ENCODE data around the gene PIK3CA.

Gene PIK3CA

DNA sequence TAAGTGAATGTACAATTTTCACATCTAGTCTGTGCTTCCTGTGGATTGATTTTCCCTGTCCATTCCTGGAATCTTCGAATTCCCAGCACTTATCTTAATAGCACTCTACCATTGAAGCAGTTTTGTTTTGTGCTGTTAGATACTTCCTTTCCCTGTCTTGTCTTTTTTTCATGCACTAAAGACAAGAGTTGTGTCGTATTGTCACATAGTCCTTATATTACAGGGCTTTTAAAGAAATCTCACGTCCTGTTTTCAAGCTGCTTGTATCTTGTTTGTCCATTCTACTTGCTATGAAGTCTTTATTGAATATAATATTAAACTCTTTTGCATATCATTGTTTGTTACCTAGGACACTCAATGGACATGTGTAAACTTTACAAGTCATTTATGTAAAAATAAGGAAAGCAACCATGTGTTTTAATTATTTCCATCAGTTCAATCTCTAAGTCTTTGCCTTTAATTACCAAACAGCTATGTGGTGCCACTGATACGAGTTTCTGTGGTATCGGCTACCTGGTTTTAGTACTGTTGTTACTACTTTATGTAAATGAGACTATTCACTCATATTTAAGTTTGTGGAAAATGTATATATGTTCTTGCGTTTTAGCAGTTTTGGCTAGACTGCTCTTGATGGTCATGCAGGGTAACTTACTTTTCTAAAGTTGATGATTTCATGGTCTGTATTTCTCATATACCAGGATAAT lies 10.3 kb downstream of the PIK3CA start:
- DNase-seq = no peak

DNA sequence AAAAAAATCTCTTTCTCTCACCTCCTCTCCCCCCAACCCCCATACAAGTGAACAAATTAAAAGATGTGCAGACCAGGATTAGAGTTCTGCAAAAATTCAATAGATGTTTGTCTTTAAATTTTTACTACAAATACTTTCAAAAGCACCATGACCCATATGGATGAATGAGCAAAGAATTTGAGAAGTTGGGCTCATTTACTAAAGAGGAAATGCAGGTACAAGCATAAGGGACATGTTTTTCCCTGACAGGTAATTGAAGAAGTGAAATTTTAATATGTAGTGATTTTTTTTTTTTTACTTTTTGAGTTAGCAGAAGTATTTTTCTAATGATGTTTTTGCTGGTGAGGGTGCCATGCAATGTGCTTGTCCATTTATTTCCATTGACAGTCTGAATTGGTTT lies 15.3 kb downstream of the PIK3CA start:
- DNase-seq = no peak

DNA sequence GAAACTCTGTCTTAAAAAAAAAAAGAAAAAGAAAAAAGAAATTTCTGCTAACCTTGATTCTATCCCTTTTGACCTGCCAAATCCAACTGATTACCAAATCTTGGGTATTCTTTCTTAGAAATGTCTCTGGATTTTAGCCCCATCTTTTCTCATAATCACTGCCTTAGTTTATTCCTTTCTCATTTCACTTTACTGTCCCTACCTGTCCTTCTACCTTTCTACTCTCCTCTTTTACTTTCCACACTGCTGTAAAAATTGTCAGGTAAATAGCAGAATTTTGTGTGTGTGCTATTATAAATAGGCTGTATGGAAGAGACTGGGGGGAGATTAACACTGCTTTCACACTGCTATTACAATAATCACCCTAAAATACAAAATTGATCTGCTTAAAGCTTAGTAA lies 16.7 kb downstream of the PIK3CA start:
- DNase-seq = no peak

GRCh38 chr3:179166561-179167201 lies 18.5 kb downstream of the PIK3CA start:
- DNase-seq = no peak

- no peak for DNase-seq
Observed at GRCh38 chr3:179168918-179169317, 20.8 kb downstream of the PIK3CA start.

DNA sequence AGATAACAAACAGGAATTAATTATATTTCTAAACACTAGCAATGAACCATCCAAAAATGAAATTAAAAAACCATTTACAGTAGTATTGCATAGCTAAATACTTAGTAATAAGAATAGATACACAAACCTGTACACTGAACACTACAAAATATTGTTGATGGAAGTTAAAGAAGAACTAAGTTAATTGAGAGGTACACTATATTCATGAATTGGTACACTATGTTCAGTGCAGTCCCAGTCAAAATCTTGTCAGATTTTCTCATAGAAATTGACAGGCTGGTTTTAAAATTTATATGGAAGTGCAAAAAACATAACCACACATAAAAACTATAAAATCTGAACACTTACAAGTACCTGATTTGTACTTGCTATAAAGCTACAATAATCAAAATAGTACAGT lies 24.4 kb downstream of the PIK3CA start:
- no peak for DNase-seq

DNA sequence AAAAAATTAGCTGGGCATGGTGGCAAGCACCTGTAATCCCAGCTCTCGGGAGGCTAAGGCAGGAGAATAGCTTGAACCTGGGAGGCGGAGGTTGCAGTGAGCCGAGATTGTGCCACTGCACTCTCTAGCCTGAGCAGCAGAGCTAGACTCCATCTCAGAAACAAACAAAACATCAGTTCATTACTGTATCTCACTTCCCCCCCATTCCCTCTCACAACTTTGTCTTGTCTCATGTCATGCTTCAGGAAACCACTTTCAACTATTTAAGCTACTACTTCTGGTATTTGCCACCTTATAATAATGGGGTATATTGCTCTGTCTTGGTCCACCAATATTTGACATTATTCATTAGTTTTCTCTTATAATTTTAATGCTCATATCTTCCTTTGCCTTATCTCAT lies 26.2 kb downstream of the PIK3CA start:
- no peak for DNase-seq

GRCh38 chr3:179174898-179175297 lies 26.7 kb downstream of the PIK3CA start:
- no peak for DNase-seq

DNA sequence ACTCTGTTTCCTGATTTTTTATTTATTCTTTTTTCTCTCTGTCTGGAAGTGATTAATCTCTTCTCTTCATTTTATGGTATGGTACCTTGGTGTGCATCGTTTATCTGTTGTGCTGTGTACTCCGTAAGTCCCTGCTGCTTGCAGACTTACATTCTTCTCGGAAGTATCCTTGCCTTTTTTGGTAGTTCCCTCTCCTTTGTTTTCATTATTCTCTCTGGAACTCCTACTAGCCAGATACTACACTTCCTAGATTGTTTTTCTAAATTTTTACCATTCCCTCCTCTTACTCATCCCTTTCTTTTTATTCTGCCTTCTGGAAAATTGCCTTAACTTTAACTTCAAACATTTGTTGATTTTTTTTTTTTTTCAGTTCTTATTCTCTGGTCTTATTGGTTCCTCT lies 27.2 kb downstream of the PIK3CA start:
- no peak for DNase-seq

DNA sequence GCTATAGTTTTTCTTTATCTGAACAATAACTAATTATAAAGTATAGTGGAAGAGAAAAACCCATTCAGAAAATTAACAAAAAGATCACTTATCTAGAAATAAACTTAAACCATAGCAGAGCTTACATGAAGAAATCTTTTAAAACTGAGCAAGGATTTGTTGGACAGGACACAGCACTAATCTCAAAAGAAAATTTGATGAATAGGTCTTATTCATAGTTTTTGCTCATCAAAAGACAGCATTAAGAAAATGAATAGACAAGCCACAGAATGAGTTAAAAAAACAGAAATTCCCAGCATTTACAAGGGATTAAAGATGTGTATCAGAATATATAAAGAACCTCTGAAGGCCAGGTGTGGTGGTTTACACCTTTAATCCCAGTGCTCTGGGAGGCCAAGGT lies 29.5 kb downstream of the PIK3CA start:
- DNase-seq = no peak

DNA sequence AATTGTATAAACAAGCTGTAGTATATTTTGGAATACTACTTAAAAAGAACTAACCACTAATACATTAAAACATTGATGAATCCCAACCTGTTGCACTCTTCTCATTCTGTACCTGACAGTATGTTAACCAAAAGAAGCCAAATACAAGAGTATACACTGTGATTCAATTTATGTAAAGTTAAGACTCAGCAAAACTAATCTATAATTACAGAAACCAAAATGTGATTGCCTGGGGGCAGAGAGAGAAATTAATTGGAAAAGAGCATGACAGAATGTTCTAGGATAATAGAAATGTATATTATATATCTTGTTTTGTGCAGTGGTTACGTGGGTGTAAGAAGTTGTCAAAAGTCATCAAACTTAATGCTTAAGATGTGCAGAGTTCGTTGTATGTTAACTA lies 31.1 kb downstream of the PIK3CA start:
- no peak for DNase-seq

DNA sequence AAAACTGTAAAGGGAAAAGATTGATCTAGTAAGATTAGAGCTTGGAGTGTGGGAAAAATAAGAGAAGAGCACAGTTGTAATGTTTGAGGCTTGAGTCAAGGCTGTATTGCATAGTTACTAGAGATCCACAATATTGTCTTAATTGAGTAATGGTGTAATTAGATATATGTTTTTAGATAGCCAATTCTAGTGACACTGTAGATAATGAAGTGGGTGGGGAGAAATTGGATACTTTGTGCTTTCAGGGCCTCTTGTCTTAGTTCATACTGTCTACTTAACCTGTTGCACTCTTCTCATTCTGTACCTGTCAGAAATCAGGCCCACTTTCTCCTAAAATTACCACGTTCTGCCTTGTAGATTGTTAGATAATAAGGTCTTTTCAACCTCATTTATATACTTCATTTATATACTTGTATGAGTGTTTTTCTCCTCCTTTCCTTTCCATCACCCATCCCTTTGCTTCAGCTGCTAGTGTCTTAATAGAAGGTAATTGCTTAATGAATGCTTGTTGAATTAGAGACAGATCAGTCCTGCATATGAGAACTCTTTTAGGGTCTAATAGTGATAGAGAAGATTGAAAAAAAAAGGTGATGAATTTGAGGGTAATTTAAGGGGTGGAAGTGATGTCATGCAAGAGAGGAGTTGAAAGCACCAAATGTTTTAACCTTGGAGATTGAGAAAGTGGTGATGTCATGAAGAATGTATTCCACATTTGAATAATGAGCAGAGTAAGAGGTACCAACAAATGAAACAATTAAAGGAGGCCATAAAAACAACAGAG lies 32.0 kb downstream of the PIK3CA start:
- DNase-seq = no peak

DNA sequence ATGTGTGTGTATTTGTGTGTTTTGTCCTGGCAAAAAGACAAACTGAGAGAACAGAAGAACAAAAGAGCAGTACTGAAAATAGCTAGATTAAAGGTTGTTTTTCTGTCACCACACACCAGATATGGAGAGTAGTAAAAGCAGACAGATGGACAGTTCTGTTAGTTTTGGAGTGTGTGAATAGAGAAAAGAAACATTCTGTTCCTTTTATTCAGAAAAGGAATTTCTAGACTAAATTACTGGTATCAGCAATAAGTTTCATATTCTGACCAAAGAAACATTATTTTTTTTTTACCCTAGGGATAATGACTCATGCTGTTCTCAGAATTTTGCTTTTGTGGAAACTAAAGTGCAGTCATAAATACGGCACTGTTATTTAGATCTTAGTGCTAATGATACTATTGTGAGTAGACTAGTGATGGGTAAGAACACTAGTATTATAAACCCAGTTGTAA lies 32.9 kb downstream of the PIK3CA start:
- DNase-seq = peak in 1 of 2 donors; percentile 46

DNA sequence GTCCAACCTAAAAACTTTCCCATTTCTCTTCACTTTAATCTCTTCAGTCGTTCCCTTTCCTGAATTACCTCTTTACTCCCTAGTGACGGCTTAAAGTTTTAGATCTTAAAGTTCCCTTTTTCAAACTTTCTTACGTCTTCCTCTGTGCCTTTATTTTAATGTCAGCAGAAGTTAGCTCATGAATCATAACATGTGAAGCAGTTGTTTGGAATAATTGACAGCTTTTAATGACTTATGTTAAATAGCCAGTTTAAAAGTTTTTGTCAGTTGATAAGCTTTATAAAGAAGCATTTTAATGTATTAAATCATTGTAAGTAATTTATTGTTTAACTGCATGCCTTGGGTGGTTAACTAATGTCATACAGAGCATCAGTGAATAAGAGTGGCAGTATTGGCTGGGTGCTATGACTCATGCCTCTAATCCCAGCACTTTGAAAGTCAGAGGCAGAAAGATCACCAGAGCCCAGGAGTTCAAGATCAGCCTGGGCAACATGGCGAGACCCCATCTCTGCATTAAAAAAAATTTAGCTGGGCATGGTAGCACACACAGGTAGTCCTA lies 33.9 kb downstream of the PIK3CA start:
- no peak for DNase-seq

- no peak for DNase-seq
Observed at GRCh38 chr3:179182902-179183301, 34.7 kb downstream of the PIK3CA start.

DNA sequence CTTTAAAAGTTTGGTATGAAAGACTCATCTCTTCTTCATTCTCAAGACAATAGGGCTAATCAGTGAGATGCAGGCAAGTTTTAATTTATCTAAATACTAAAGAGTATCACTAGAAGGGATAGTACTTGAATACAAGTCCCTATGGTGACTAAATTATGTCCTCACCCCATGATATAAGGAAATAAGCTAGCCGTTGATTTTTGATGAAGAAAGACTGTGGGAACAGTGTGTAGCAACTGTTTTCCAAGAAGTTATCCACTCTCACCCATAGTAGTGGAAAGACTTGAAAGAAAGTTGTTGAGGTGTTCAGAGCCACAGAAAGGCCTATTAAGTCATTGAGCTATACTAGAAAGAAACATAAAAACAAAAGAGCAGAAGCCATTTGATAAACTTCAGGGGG lies 36.7 kb downstream of the PIK3CA start:
- DNase-seq = no peak

- DNase-seq = no peak
Observed at GRCh38 chr3:179186426-179186825, 38.3 kb downstream of the PIK3CA start.

DNA sequence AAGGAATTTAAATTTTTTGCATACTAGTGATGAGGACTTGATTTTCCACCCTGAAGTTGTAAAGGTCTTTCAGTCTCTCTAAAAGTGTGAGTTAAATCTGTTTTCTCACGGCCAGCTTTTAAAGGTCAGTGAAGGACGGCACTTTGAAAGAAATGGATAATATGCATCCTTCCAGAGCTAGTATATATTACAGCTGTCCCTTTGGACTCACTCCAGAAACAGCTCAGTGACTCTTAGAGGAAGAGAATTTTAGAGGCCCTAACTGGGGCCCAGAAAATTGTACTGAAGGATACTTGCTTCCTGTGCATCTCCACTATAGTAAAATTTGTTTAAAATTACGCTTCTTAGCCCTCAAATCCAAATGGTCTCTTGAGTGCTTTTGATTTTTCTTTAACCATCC lies 41.6 kb downstream of the PIK3CA start:
- DNase-seq = no peak

- no peak for DNase-seq
Observed at GRCh38 chr3:179190581-179190980, 42.4 kb downstream of the PIK3CA start.

- DNase-seq = no peak
Observed at GRCh38 chr3:179192542-179192941, 44.4 kb downstream of the PIK3CA start.

DNA sequence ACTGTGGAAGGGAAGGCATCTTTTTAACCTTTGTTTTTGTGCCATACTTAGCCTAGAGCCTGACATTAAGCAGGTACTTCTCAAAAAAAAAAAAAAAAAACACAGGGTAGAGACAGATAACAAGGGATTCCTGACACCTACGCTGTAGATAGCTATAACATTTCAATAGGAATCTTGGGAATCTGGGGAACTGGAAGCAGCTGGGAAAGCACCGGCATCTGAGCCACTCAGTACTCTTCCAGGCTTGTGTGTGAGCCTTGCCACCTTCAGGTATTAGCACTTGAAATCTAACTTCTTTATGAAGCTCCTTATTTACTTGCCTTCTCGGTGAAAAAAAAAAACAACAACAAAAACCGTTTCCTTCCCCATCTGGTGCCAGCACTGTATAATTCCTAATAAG lies 46.8 kb downstream of the PIK3CA start:
- no peak for DNase-seq

DNA sequence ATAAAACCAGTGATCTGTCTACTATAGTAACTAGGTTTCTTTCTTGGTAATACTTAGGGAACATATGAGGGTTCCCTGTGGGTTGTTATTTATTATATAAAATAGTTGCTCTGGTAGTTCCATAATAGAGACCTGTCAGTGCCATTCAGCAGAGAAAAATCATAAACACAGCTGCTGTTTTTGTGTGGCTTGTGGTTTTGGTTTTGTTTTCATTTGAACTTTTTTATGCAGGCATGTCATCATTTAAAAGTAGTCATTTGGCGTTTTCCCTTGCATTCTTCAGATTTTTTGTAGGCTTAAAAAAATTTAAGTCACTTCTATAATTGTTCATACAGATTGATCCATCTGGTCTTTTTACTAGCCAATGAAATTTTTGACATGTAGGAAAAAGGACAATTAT lies 47.9 kb downstream of the PIK3CA start:
- DNase-seq = no peak

GRCh38 chr3:179196700-179197099 lies 48.5 kb downstream of the PIK3CA start:
- DNase-seq = no peak

- no peak for DNase-seq
Observed at GRCh38 chr3:179200790-179201189, 52.6 kb downstream of the PIK3CA start.
